K562 (cell line): ENCODE data around the gene PAFAH1B2. TPM values are rescaled to one million over a fixed set of nuclear protein-coding genes. Genes with fewer than 3 reads are reported as not detected.

Experiments
- CREBBP ChIP-seq: IDR thresholded peaks from one replicate; pipeline ENCODE4 v1.6.1; 2012; ENCODE audit warnings: low read depth, mild to moderate bottlenecking, control low read depth, inconsistent platforms, low read length
- FOXA1 ChIP-seq: fragments of 450-650 bp; IDR thresholded peaks from 2 replicates; pipeline ENCODE4 v1.6.1; 2016; ENCODE audit warnings: mild to moderate bottlenecking, borderline replicate concordance
- FOXP1 ChIP-seq: sonication (generic); formaldehyde crosslinking; IDR thresholded peaks from 2 replicates; pipeline ENCODE4 v1.8.0; 2022; ENCODE audit warnings: mild to moderate bottlenecking, missing genetic modification reagents
- HCFC1 ChIP-seq: IDR thresholded peaks from 2 replicates; pipeline ENCODE4 v1.6.1; 2012; ENCODE audit warnings: low read depth, low read length, improper control_type of control experiment
- HDAC3 ChIP-seq: fragments of 450-650 bp; IDR thresholded peaks from 2 replicates; pipeline ENCODE4 v1.6.1; 2018; ENCODE audit warnings: borderline replicate concordance, mild to moderate bottlenecking, moderate library complexity; ENCODE audit not compliant: partially characterized antibody
- KAT7 ChIP-seq: sonication (generic); formaldehyde crosslinking; IDR thresholded peaks from 2 replicates; pipeline ENCODE4 v1.8.0; 2022; ENCODE audit warnings: missing genetic modification reagents, mild to moderate bottlenecking, borderline replicate concordance
- MCM2 ChIP-seq: fragments of 450-650 bp; IDR thresholded peaks from 2 replicates; pipeline ENCODE4 v1.6.1; 2017; ENCODE audit warnings: low read depth, mild to moderate bottlenecking
- NCOA4 ChIP-seq: fragments of 450-650 bp; IDR thresholded peaks from 2 replicates; pipeline ENCODE4 v1.6.1; 2018; ENCODE audit warnings: mild to moderate bottlenecking; ENCODE audit not compliant: partially characterized antibody
- NCOR1 ChIP-seq: fragments of 450-650 bp; IDR thresholded peaks from 2 replicates; pipeline ENCODE4 v1.6.1; 2016; ENCODE audit warnings: mild to moderate bottlenecking, moderate library complexity
- NELFE ChIP-seq: IDR thresholded peaks from 2 replicates; pipeline ENCODE4 v1.6.1; 2011; ENCODE audit warnings: mild to moderate bottlenecking; ENCODE audit not compliant: insufficient read depth, insufficient read length
- RAD21 ChIP-seq, 2 experiments: fragments of 250-450 bp in 1 of 2; fragments of 450-650 bp in 1 of 2; sonication (Bioruptor Pico) in 1 of 2; formaldehyde crosslinking in 1 of 2; IDR thresholded peaks in 1 of 2; conservative IDR thresholded peaks in 1 of 2; 2 replicates each; pipeline versions ENCODE4 v1.4.0 to v1.8.0; 2020 to 2022; ENCODE audit warnings: mild to moderate bottlenecking in 2 of 2, moderate library complexity in 1 of 2
- SMAD3 ChIP-seq: fragments of 450-650 bp; formaldehyde crosslinking; conservative IDR thresholded peaks from 2 replicates; pipeline ENCODE4 v1.4.0; 2020; ENCODE audit warnings: mild to moderate bottlenecking
- SRSF1 ChIP-seq: fragments of 200-400 bp; formaldehyde crosslinking; IDR thresholded peaks from 2 replicates; pipeline ENCODE4 v1.6.1; 2017; ENCODE audit warnings: mild to moderate bottlenecking, low read depth, low read length, moderate library complexity
- TGIF2 ChIP-seq: sonication (generic); formaldehyde crosslinking; IDR thresholded peaks from 2 replicates; pipeline ENCODE4 v1.8.1; 2022; ENCODE audit warnings: mild to moderate bottlenecking, missing genetic modification reagents, moderate library complexity
- ZNF644 ChIP-seq: fragments of 200-800 bp; sonication (Bioruptor generic); IDR thresholded peaks from 2 replicates; pipeline ENCODE4 v1.6.1; 2016; ENCODE audit warnings: low read depth, missing genetic modification characterization, missing compliant biosample characterization
- polyA plus RNA-seq, 8 experiments: library from polyadenylated mRNA; depleted of rRNA in 4 of 8; stranded (reverse) in 5 of 8; unstranded in 3 of 8; fragments of >200 nt; fragmentation: Nextera tagmentation in 2 of 8; fragmentation: Illumina TruSeq in 1 of 8; extraction: Ambion mirVana in 2 of 8; extraction: Trizol in 1 of 8; gene quantifications; 2 replicates each; pipeline versions ENCODE4 v1.2.1 to v1.2.3, GENCODE V29; 2011 to 2014; ENCODE audit warnings: inconsistent platforms in 1 of 8, missing spikeins in 1 of 8
- total RNA-seq, 7 experiments: library from RNA; depleted of rRNA in 6 of 7; stranded (reverse); fragments of >200 nt in 6 of 7; fragmentation: Illumina TruSeq in 2 of 7; extraction: Trizol in 2 of 7; gene quantifications; 2 replicates each; pipeline versions ENCODE4 v1.2.1 to v1.2.3, GENCODE V29; 2011 to 2021; ENCODE audit warnings: low replicate concordance in 1 of 7
- TF ChIP-seq, protein P1 (sequence below): sonication (generic); formaldehyde crosslinking; IDR thresholded peaks from 2 replicates; pipeline ENCODE4 v1.8.1; 2023; ENCODE audit warnings: mild to moderate bottlenecking, missing genetic modification reagents, moderate library complexity
- TF ChIP-seq, protein P2 (sequence below): sonication (generic); formaldehyde crosslinking; IDR thresholded peaks from 2 replicates; pipeline ENCODE4 v1.8.1; 2023; ENCODE audit warnings: mild to moderate bottlenecking, missing genetic modification reagents
- TF ChIP-seq, protein P3 (sequence below): fragments of 250-450 bp; sonication (Bioruptor Pico); IDR thresholded peaks from 2 replicates; pipeline ENCODE4 v1.9.0; 2021; ENCODE audit warnings: mild to moderate bottlenecking, inconsistent platforms
- TF ChIP-seq, protein P4 (sequence below): IDR thresholded peaks from 2 replicates; pipeline ENCODE4 v1.6.1; 2016; ENCODE audit warnings: missing genetic modification characterization, missing compliant biosample characterization

PAFAH1B2 gene
- total and polyA plus RNA-seq, 9 of the 15 experiments (the other 6 are each of a cell fraction or from before 2014, with no cell fraction given), result 27.8 to 94.7 (median 64.9) TPM

DNA sequence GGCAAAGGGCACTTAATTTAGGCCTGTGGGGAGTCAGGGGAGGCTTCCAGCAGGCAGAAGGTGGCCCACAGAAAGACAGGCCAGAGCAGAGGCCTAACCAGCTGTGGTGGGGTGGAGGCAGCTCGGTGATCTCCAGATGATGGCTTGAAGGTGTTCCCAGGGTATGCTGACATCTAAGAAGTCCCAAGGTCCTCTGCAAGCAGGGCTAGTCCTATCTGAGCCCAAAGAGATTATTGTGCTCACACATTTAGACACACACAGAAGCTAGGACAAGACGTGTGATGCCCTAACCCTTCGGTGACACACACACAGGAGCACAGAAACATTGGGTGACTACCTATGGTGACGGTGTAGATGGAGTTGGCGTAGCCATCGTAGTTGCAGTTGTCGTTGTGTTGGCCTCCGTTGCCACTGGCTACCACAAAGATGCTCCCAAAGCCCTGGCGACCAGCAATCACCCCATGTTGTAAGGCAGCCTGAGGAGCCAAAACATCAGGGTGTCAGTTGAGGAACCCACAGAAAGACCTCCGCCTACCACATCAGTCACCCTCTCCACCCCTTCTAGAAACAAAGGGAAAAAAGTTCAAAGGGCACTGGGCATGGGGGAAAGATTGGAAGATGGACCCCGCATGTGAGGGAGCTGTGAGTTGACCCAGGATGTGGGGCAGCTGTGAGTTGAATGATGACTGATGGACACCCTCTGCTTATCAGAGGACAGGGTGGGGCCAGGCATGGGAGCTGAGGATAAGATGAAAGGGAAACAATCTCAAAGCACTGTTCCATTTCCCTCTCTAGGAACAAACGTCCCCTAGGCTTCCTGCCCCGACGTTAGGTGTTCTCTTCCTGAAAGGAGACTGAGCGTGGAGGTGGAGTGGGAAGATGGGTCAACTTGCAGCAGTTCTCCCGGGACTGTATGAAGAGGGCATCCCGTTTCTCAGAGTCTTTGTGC, 79.9 kb downstream of the PAFAH1B2 start (continued):
- peak; percentile 96 for TF ChIP-seq NCOR1
- TF ChIP-seq RAD21 (CRISPR knock-in tag; conservative IDR thresholded peaks at IDR 0.05 in 1 of 2, IDR thresholded peaks at IDR 0.05 in 1 of 2), result no peak
- no peak for TF ChIP-seq TGIF2
- TF ChIP-seq HCFC1, result no peak
- TF ChIP-seq, protein P1, sequence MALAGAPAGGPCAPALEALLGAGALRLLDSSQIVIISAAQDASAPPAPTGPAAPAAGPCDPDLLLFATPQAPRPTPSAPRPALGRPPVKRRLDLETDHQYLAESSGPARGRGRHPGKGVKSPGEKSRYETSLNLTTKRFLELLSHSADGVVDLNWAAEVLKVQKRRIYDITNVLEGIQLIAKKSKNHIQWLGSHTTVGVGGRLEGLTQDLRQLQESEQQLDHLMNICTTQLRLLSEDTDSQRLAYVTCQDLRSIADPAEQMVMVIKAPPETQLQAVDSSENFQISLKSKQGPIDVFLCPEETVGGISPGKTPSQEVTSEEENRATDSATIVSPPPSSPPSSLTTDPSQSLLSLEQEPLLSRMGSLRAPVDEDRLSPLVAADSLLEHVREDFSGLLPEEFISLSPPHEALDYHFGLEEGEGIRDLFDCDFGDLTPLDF (CRISPR knock-in tag), result no peak; the same call in 1 of the 2 replicates
- no peak for TF ChIP-seq NELFE
- no peak for TF ChIP-seq KAT7 (CRISPR knock-in tag)
- no peak for TF ChIP-seq SRSF1
- no peak for TF ChIP-seq NCOA4
- TF ChIP-seq HDAC3, result peak; percentile 82
- TF ChIP-seq ZNF644 (tag), result peak; percentile 82
- no peak for TF ChIP-seq FOXP1 (CRISPR knock-in tag)
- no peak for TF ChIP-seq MCM2
- TF ChIP-seq, protein P2, sequence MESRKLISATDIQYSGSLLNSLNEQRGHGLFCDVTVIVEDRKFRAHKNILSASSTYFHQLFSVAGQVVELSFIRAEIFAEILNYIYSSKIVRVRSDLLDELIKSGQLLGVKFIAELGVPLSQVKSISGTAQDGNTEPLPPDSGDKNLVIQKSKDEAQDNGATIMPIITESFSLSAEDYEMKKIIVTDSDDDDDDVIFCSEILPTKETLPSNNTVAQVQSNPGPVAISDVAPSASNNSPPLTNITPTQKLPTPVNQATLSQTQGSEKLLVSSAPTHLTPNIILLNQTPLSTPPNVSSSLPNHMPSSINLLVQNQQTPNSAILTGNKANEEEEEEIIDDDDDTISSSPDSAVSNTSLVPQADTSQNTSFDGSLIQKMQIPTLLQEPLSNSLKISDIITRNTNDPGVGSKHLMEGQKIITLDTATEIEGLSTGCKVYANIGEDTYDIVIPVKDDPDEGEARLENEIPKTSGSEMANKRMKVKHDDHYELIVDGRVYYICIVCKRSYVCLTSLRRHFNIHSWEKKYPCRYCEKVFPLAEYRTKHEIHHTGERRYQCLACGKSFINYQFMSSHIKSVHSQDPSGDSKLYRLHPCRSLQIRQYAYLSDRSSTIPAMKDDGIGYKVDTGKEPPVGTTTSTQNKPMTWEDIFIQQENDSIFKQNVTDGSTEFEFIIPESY (CRISPR knock-in tag), result no peak
- TF ChIP-seq, protein P3, sequence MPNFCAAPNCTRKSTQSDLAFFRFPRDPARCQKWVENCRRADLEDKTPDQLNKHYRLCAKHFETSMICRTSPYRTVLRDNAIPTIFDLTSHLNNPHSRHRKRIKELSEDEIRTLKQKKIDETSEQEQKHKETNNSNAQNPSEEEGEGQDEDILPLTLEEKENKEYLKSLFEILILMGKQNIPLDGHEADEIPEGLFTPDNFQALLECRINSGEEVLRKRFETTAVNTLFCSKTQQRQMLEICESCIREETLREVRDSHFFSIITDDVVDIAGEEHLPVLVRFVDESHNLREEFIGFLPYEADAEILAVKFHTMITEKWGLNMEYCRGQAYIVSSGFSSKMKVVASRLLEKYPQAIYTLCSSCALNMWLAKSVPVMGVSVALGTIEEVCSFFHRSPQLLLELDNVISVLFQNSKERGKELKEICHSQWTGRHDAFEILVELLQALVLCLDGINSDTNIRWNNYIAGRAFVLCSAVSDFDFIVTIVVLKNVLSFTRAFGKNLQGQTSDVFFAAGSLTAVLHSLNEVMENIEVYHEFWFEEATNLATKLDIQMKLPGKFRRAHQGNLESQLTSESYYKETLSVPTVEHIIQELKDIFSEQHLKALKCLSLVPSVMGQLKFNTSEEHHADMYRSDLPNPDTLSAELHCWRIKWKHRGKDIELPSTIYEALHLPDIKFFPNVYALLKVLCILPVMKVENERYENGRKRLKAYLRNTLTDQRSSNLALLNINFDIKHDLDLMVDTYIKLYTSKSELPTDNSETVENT, result no peak
- no peak for TF ChIP-seq FOXA1
- TF ChIP-seq, protein P4, sequence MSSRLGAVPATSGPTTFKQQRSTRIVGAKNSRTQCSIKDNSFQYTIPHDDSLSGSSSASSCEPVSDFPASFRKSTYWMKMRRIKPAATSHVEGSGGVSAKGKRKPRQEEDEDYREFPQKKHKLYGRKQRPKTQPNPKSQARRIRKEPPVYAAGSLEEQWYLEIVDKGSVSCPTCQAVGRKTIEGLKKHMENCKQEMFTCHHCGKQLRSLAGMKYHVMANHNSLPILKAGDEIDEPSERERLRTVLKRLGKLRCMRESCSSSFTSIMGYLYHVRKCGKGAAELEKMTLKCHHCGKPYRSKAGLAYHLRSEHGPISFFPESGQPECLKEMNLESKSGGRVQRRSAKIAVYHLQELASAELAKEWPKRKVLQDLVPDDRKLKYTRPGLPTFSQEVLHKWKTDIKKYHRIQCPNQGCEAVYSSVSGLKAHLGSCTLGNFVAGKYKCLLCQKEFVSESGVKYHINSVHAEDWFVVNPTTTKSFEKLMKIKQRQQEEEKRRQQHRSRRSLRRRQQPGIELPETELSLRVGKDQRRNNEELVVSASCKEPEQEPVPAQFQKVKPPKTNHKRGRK (tag), result no peak
- no peak for TF ChIP-seq SMAD3 (CRISPR knock-in tag)
- no peak for TF ChIP-seq CREBBP
